Breast epithelium (tissue), 3 donors: Measurements from ENCODE around the gene HDAC1.

Source experiments
- CTCF ChIP-seq, 3 donors: fragments of 450-650 bp; IDR thresholded peaks; one replicate each; pipeline ENCODE4 v1.5.1; 2016 to 2017; ENCODE audit warnings: antibody characterized with exemption in 3 of 3, mild to moderate bottlenecking in 3 of 3, moderate library complexity in 3 of 3
- POLR2A ChIP-seq: fragments of 450-650 bp; IDR thresholded peaks from one replicate; pipeline ENCODE4 v1.6.1; 2016; ENCODE audit warnings: antibody characterized with exemption, mild to moderate bottlenecking, moderate library complexity

- TF ChIP-seq POLR2A (no peak), CTCF (IDR thresholded peaks at IDR 0.05) (no peak)
Measured at GRCh38 chr1:32309960-32310359, 18.1 kb downstream of the HDAC1 start.
